Measurements from ENCODE around the gene MCM3AP.
"Not testable (repeated sequence)": the region's sequence is repeated elsewhere in the genome, so short reads cannot be mapped to it uniquely, and the experiment has no call there.

Gene MCM3AP

DNA sequence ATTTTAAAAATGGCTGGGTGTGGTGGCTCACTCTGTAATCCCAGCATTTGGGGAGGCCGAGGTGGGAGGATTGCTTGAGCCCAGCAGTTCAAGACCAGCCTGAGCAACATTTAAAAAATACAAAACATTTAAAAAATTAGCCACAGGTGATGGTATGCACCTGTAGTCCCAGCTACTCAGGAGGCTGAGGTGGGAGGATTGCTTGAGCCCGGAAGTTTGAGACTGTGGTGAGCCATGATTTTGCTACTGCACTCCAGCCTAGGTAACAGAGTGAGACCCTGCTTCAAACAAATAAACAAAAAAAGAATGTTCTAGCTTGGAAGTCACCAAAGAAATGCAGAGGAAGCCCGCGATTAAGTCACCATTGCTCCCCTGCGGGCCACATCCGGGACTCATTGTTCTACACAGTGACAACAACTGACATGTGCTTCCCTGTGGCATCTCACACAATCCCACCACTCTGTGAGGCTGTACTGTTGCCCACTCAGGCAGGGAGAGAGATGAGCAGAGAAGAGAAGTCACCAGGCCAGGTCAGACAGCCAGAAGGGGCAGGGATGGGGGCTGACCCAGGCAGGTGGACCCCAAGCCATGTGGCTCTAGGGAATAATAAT is 82.7 kb downstream of the MCM3AP start:
- DNase-seq (ENCODE audit: low spot score), result no peak

DNA sequence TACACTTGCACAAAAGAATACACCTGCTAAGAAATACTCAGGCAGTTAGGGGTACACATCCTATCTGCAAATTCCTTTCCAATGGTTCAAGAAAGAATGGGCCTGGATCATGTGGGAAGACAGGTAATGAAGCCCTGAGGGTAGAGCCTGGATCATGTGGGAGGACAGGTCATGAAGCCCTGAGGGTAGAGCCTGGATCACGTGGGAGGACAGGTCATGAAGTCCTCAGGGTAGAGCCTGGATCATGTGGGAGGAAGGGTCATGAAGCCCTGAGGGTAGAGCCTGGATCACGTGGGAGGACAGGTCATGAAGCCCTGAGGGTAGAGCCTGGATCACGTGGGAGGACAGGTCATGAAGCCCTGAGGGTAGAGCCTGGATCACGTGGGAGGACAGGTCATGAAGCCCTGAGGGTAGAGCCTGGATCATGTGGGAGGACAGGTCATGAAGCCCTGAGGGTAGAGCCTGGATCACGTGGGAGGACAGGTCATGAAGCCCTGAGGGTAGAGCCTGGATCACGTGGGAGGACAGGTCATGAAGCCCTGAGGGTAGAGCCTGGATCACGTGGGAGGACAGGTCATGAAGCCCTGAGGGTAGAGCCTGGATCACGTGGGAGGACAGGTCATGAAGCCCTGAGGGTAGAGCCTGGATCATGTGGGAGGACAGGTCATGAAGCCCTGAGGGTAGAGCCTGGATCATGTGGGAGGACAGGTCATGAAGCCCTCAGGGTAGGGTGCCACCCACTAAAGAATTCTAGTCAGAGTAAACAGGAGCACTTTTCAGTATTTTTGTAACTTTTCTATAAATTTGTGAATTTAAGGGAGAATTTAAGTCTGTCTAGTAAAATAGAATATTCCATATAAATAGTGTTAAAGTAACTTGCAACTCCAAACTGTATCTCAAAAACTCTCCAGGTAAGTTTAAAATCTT is 84.3 kb downstream of the MCM3AP start:
- DNase-seq (ENCODE audit: low spot score), result not testable (repeated sequence)

DNA sequence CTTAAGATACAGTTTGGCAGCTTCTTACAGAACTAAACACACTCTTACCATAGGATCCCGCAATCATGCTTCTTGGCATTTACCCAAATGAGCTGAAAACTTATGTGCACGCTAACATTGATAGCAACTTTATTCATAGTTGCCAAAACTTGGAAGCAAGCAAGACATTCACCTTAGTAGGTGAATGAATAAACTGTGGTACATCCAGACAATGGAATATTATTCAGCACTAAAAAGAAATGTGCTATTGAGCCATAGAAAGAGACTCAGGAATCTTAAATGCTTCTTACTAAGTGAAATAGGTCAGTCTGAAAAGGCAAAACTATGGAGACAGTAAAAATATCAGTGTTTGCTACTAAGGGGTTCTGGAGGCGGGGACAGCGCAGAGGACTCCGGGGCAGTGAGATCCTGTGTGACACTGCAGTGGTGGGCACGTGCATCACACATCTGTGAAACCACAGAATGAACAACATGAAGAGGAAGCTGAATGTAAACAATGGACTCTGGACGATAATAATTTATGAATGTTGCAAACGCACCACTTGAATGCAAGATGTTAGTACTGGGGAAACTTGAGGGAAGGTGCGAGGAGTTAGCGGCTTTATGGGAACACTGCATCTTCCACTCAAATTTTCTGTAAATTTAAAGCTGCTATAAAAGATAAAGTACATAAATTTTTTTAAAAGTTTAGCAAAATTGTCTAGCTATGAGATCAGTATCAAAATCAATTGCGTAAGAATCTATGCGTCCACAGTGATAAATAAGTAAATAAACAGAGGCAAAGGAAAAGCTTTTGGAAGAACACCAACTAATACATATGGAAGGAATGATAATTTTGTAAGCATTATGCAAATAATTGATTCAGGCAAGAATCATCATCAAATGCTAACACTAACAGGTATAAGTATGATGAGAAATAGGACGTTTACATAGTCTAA is 85.7 kb downstream of the MCM3AP start:
- DNase-seq (ENCODE audit: low spot score), result no peak

GRCh38 chr21:46196733-46197132 is 88.7 kb downstream of the MCM3AP start:
- no peak for DNase-seq (ENCODE audit: low spot score)

DNA sequence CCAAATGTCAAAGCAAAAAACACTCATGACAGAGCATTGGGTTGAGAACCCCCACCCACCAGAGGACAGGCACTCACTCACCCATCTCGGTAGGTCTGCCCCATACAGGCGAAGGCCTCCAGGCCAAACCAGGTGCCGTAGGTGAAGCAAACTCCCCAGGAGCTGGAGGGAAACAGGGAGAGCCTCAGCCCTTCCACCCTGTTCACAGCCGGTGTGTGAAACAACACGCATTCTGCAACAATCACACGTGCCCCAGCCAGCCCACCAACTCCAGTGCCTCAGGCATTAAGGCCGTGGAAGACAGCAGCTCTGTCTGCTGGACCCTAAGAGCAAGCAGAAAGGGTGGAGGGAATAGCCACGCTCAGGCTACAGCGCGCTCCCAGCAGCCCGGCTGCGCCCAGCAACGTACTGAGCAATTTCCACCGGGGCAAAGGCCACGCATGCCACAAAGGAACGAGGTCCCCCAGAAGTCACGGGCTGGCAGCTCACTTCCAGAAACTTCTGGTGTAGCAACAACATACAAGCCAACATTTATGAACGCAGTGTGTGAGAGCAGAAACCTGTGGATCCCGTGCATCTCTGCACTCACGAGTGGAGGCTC is 89.7 kb downstream of the MCM3AP start:
- no peak for DNase-seq (ENCODE audit: low spot score)

- no peak for DNase-seq (ENCODE audit: low spot score)
These were observed 90.8 kb downstream of the MCM3AP start for GRCh38 chr21:46194374-46195334.

DNA sequence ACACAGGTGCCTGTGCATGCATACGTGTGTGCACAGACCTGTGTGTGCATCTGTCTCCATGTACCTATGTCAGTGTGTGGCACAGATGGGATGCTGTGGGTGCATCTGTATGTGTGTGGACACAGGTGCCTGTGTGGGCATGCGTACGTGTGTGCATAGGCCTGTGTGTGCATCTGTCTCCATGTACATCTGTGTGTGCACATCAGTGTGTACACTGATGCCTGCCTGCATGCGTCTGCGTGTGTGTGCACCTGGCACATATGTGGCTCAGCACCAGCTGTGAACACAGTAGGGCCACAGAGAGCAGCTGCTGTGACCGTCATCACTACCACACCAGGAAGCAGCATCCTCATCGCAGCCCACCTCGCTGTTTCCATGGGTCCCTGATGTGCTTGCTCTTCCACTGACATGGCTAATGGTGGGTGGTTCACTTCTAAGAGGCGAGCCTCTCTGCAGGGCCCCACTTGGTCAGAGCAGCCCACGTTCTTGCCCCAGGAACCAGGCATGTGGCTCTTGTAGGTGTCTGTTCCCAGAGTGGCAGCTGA is 91.5 kb downstream of the MCM3AP start:
- no peak for DNase-seq (ENCODE audit: low spot score)

DNA sequence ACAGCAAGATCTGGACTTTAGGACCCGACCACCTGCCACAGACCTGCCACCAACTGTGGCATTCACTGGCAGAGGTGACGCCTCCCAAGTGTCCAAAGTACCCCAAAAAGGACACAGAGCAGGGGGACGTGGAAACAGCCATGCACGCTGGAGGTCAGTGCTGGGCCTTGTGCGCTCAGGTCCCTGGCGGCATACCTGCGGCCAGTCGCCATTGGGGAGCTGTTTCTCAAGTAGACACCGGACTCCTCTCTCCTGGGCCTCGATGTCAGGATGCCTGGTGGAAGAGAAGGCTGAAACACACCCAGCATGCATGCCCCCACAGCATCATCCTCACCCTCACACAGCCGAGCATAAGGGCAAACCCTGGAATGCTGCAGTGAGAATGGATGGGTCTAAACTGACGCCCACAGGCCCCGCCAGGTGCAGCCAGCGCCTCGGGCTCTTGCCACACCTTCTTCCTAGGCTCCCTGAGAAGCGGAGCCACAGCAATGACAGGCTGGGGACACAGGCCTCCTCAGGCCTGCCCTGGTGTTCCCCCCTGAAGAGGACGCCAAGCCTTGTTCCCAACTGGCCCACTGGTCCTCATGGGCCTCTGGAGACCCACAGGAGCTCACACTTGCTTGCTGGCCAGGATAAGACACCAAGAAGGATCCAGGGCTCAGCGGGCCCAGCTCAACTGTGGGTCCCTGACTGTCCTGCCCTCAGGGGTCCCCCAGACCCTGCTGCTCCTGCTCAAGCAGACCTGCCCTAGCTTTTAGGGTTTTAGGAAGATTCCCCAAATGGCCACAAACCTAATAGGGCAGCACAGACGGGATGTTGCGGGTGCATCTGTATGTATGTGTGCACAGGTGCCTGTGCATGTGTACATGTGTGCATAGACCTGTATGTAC is 93.5 kb downstream of the MCM3AP start:
- DNase-seq (ENCODE audit: low spot score), result no peak

DNA sequence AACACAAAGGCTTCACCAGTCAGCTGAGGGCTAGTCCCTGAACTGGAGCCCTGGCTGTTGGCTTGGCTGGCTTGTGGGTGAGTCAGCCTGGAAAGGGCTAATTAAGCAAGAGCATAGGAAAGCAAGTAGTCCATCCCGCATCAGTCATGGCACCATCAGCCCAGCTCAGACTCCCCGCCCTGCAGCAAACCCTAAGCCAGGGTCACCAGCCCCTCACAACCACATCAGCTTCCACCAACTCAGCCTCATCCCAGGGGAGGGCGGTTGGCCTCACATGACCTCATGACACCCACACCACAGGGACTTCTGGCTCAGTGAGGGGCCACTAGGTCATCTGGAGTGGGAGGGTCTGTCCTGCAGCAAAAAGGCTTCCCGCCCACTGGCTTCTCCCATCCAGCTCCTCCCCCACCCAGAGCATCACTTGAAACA is 94.1 kb downstream of the MCM3AP start:
- peak; percentile 33 for DNase-seq (ENCODE audit: low spot score)

DNA sequence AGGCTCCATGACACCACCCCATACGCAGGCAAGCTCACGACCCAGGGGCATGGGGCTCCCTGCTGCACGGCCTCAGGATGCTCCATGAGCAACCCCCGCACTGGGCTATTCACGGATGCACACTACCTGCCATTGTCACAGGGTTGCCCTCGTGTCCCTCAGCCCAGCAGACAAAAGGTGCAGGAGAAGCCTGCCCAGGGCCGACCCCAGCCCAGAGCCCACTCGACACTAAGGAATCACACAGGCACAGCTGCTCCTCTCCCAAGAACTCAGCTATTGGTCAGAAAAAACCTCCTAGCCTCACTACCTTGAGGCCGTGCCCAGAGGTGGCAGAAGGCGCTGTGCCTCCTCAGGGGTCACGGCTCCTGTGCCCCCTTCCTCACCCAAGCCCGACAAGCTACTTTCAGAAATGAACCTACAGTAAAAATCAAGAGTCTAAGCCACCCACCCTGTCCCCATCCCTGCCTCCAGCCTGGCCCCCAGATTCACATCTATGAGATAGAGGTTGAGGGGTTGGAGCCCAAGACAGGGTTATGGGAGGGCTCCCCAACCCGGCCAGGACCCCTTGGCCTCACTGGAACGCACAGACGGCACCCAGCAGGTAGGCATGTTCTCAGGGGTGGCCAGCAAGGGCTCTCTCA is 94.8 kb downstream of the MCM3AP start:
- DNase-seq (ENCODE audit: low spot score), result no peak

- DNase-seq (ENCODE audit: low spot score), result no peak
These were observed 95.4 kb downstream of the MCM3AP start for GRCh38 chr21:46189959-46190490.

GRCh38 chr21:46189213-46189958 is 96.0 kb downstream of the MCM3AP start:
- DNase-seq (ENCODE audit: low spot score), result no peak

GRCh38 chr21:46188226-46189212 is 96.9 kb downstream of the MCM3AP start:
- peak; percentile 8 for DNase-seq (ENCODE audit: low spot score)

GRCh38 chr21:46187814-46188213 is 97.6 kb downstream of the MCM3AP start:
- DNase-seq (ENCODE audit: low spot score), result no peak

- DNase-seq (ENCODE audit: low spot score), result no peak
These were observed 98.2 kb downstream of the MCM3AP start for GRCh38 chr21:46187261-46187660.

GRCh38 chr21:46185716-46186115 is 99.7 kb downstream of the MCM3AP start:
- DNase-seq (ENCODE audit: low spot score), result no peak
